ENCODE results near the gene SPPL3. TPM values are rescaled to one million over a fixed set of nuclear protein-coding genes. Genes with fewer than 3 reads are reported as not detected.

The SPPL3 gene
- total RNA-seq, 2 donors from 2014 or later, result 13.5 to 16.5 TPM

GRCh38 chr12:120874547-120875245 lies 29.5 kb downstream of the SPPL3 start:
- no peaks in the 10 kb centered on the region for H3K36me3 ChIP-seq (replicated peaks in 1 of 2; ENCODE audit: insufficient read depth in 1 of 2, low read depth in 2 of 2)
- no peak for ATAC-seq
- H3K9me3 ChIP-seq, result no peaks in the 10 kb centered on the region
- no peaks in the 10 kb centered on the region for H3K27me3 ChIP-seq
- 85 to 94% methylated on average over 4 to 5 of the region's 5 CpGs for WGBS, 2 donors
- intact Hi-C loops (cut with DNase I), result no loop called here
- no peak for DNase-seq
- TF ChIP-seq, protein P1, sequence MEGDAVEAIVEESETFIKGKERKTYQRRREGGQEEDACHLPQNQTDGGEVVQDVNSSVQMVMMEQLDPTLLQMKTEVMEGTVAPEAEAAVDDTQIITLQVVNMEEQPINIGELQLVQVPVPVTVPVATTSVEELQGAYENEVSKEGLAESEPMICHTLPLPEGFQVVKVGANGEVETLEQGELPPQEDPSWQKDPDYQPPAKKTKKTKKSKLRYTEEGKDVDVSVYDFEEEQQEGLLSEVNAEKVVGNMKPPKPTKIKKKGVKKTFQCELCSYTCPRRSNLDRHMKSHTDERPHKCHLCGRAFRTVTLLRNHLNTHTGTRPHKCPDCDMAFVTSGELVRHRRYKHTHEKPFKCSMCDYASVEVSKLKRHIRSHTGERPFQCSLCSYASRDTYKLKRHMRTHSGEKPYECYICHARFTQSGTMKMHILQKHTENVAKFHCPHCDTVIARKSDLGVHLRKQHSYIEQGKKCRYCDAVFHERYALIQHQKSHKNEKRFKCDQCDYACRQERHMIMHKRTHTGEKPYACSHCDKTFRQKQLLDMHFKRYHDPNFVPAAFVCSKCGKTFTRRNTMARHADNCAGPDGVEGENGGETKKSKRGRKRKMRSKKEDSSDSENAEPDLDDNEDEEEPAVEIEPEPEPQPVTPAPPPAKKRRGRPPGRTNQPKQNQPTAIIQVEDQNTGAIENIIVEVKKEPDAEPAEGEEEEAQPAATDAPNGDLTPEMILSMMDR (IDR thresholded peaks at IDR 0.05), result no peak
- no peak for TF ChIP-seq POLR2A (IDR thresholded peaks at IDR 0.05)
- H3K4me1 ChIP-seq, result peaks cover 6% of the 10 kb centered on the region
- no peak overlapping the region for H3K27ac ChIP-seq
- no peak overlapping the region for H3K4me3 ChIP-seq

- Histone ChIP-seq H3K27ac (no peak overlapping the region), H3K27me3 (no peaks in the 10 kb centered on the region), H3K4me1 (peaks cover 6% of the 10 kb centered on the region), H3K9me3 (no peaks in the 10 kb centered on the region), H3K36me3 (replicated peaks in 1 of 2; ENCODE audit: insufficient read depth in 1 of 2, low read depth in 2 of 2) (no peaks in the 10 kb centered on the region), H3K4me3 (no peak overlapping the region)
- WGBS, 2 donors, result 82 to 84% methylated on average over 4 of the region's 4 CpGs
- no peak for ATAC-seq
- DNase-seq, result no peak
- intact Hi-C loops (cut with DNase I), result no loop called here
- TF ChIP-seq, protein P1 (IDR thresholded peaks at IDR 0.05), result no peak
- TF ChIP-seq POLR2A (IDR thresholded peaks at IDR 0.05), result no peak
Observed at GRCh38 chr12:120873226-120873625, 30.9 kb downstream of the SPPL3 start.

DNA sequence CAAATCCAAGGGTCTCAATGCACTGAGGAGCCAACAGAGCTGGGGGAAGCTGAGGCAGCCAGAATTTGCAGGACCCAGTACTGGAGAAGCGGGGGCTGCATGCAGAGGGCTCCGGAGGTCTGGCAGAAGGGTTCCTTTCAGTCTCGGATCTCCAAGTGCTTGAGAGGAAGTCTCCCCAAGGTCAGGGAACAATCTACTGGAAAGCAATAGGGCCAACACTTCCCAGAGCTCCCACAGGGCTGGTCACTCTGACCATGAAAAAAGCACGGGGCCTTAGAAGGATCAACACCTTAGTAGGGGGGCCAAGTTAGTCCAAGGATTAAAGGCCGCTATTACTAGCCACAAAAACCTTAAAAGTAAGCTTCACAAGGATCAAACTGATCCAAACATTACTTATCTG lies 31.7 kb downstream of the SPPL3 start:
- no peaks in the 10 kb centered on the region for H3K9me3 ChIP-seq
- H3K4me3 ChIP-seq, result no peak overlapping the region
- no peaks in the 10 kb centered on the region for H3K27me3 ChIP-seq
- no peak for DNase-seq
- WGBS, 2 donors, result 36 to 42% methylated on average over 5 of the region's 5 CpGs
- H3K4me1 ChIP-seq, result peaks cover 6% of the 10 kb centered on the region
- no peak for TF ChIP-seq POLR2A (IDR thresholded peaks at IDR 0.05)
- TF ChIP-seq, protein P1 (IDR thresholded peaks at IDR 0.05), result no peak
- no peak overlapping the region for H3K27ac ChIP-seq
- intact Hi-C loops (cut with DNase I), result no loop called here
- no peak for ATAC-seq
- H3K36me3 ChIP-seq (replicated peaks in 1 of 2; ENCODE audit: insufficient read depth in 1 of 2, low read depth in 2 of 2), result no peaks in the 10 kb centered on the region

- no peak for DNase-seq
- H3K4me1 ChIP-seq, result peaks cover 6% of the 10 kb centered on the region
- no peak for ATAC-seq
- no peak overlapping the region for H3K27ac ChIP-seq
- 92 to 100% methylated on average over 1 of the region's 1 CpG for WGBS, 2 donors
- no peaks in the 10 kb centered on the region for H3K9me3 ChIP-seq
- no peaks in the 10 kb centered on the region for H3K36me3 ChIP-seq (replicated peaks in 1 of 2; ENCODE audit: insufficient read depth in 1 of 2, low read depth in 2 of 2)
- no peaks in the 10 kb centered on the region for H3K27me3 ChIP-seq
- intact Hi-C loops (cut with DNase I), result no loop called here
- TF ChIP-seq, protein P1 (IDR thresholded peaks at IDR 0.05), result no peak
- no peak for TF ChIP-seq POLR2A (IDR thresholded peaks at IDR 0.05)
- no peak overlapping the region for H3K4me3 ChIP-seq
Observed at GRCh38 chr12:120870415-120870814, 33.7 kb downstream of the SPPL3 start.

DNA sequence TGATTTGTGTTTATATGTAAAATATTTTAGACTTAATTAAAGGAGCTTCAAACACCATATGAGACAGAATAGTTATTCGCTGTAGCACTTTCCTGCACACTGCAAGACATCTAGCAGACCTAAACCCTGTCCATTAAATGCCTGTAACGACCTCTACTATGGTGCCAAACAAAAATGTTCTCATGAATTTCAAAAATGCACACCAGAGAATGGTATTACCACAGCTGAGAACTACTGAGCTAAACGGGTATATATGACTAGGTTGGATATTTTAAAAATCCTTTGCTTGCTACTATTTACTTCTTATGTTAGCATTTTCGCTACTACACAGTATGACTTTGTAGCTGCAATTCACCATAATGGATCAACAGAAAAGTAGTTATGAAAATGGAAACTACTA lies 34.8 kb downstream of the SPPL3 start:
- no peak for TF ChIP-seq POLR2A (IDR thresholded peaks at IDR 0.05)
- TF ChIP-seq, protein P1 (IDR thresholded peaks at IDR 0.05), result no peak
- H3K9me3 ChIP-seq, result no peaks in the 10 kb centered on the region
- no peak for DNase-seq
- H3K27me3 ChIP-seq, result no peaks in the 10 kb centered on the region
- H3K4me3 ChIP-seq, result no peak overlapping the region
- ATAC-seq, result no peak
- WGBS, 2 donors, result 79 to 81% methylated on average over 4 of the region's 4 CpGs
- no peaks in the 10 kb centered on the region for H3K36me3 ChIP-seq (replicated peaks in 1 of 2; ENCODE audit: insufficient read depth in 1 of 2, low read depth in 2 of 2)
- intact Hi-C loops (cut with DNase I), result no loop called here
- H3K27ac ChIP-seq, result no peak overlapping the region
- H3K4me1 ChIP-seq, result peaks cover 6% of the 10 kb centered on the region
